Colonic mucosa (tissue), 4 donors: Measurements from ENCODE around the gene TTC38. TPM values are rescaled to one million over a fixed set of nuclear protein-coding genes. Genes with fewer than 3 reads are reported as not detected.

ENCODE experiments used
- DNase-seq: peaks from one replicate; pipeline ENCODE4 v3.0.0-alpha.2; 2020
- H3K27ac ChIP-seq: fragments of 200-600 bp; one replicate; pipeline ENCODE4 v1.8.0; 2021
- H3K27me3 ChIP-seq: fragments of 200-600 bp; one replicate; pipeline ENCODE4 v1.8.0; 2021
- H3K36me3 ChIP-seq: fragments of 200-600 bp; one replicate; pipeline ENCODE4 v1.8.0; 2021
- H3K4me1 ChIP-seq: fragments of 200-600 bp; one replicate; pipeline ENCODE4 v1.8.0; 2021; ENCODE audit warnings: mild to moderate bottlenecking
- H3K4me3 ChIP-seq: fragments of 200-600 bp; one replicate; pipeline ENCODE4 v1.8.0; 2021
- H3K9ac ChIP-seq, 2 donors: one replicate each; pipeline ENCODE4 v1.7.0; 2013; ENCODE audit warnings: control low read depth in 2 of 2, low read depth in 2 of 2, low read length in 2 of 2
- H3K9me3 ChIP-seq: fragments of 200-600 bp; one replicate; pipeline ENCODE4 v1.8.0; 2021
- intact Hi-C: fragments of 100-400 bp; cut with DNase I; formaldehyde crosslinking; loops from one replicate; pipeline ENCODE4 v1.14.1; 2022
- total RNA-seq, 2 donors: library from RNA; stranded (reverse); fragmentation: NEBNext Ultra II Directional in 1 of 2; extraction: Animal tissue kit (Norgen Biotek cat#: 25700) in 1 of 2; gene quantifications; one replicate each; pipeline ENCODE4 v1.2.1, GENCODE V29; 2021
- TF ChIP-seq, protein P1 (sequence below): fragments of 200-600 bp; IDR thresholded peaks from one replicate; pipeline ENCODE4 v1.8.0; 2022; ENCODE audit warnings: antibody characterized with exemption, mild to moderate bottlenecking
- donor health status: healthy.
- donor health status: DM: no; HTN: no; CAD: no.
- donor health status: DM: no; HTN: no; CAD: no.

The TTC38 gene
- total RNA-seq, 2 donors from 2014 or later = 124 to 149 TPM

DNA sequence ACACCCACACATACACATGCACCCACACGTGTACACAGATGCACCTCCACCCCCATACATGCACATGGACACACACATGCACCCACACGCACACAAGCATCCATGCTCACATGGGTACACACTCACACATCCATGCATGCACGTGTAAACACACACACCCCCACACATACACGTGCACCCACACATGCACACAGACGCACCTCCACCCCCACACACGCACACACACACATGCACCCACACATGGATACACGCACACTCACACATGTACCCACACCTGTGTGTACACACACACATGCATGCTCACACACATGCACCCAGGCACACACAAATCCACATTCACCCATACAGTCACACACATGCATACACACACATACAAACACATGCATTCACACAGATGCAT is 42.2 kb upstream of the TTC38 start:
- H3K4me1 ChIP-seq = no peaks in the 10 kb centered on the region
- H3K27me3 ChIP-seq = no peaks in the 10 kb centered on the region
- H3K36me3 ChIP-seq = peaks cover 15% of the 10 kb centered on the region
- no peak overlapping the region for H3K4me3 ChIP-seq
- no peak overlapping the region for H3K27ac ChIP-seq
- DNase-seq = no peak
- intact Hi-C loops = no loop called here
- no peak overlapping the region for H3K9ac ChIP-seq
- no peaks in the 10 kb centered on the region for H3K9me3 ChIP-seq
- TF ChIP-seq, protein P1, sequence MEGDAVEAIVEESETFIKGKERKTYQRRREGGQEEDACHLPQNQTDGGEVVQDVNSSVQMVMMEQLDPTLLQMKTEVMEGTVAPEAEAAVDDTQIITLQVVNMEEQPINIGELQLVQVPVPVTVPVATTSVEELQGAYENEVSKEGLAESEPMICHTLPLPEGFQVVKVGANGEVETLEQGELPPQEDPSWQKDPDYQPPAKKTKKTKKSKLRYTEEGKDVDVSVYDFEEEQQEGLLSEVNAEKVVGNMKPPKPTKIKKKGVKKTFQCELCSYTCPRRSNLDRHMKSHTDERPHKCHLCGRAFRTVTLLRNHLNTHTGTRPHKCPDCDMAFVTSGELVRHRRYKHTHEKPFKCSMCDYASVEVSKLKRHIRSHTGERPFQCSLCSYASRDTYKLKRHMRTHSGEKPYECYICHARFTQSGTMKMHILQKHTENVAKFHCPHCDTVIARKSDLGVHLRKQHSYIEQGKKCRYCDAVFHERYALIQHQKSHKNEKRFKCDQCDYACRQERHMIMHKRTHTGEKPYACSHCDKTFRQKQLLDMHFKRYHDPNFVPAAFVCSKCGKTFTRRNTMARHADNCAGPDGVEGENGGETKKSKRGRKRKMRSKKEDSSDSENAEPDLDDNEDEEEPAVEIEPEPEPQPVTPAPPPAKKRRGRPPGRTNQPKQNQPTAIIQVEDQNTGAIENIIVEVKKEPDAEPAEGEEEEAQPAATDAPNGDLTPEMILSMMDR = no peak

DNA sequence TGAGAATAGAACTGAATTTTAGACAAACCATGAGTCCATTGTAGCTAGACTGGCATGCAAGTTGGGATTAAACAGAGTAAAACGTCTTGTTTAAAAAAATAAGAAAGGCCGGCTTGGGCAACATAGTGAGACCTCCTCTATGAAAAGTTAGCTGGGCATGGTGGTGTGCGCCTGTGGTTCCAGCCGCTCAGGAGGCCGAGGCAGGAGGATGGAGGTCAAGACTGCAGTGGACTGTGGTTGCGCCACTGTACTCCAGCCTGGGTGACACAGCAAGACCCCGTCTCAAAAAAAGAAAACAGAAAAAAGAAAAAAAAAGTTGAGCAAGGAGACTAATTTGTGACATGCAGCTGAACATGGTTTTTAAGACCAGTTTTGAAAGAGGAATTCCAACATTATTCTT is 41.2 kb upstream of the TTC38 start:
- Histone ChIP-seq H3K27ac (no peak overlapping the region), H3K4me3 (no peak overlapping the region), H3K27me3 (no peaks in the 10 kb centered on the region), H3K9me3 (no peaks in the 10 kb centered on the region), H3K9ac (no peak overlapping the region), H3K4me1 (no peaks in the 10 kb centered on the region), H3K36me3 (peaks cover 7% of the 10 kb centered on the region)
- no peak for DNase-seq
- TF ChIP-seq, protein P1 = no peak
- intact Hi-C loops = no loop called here

DNA sequence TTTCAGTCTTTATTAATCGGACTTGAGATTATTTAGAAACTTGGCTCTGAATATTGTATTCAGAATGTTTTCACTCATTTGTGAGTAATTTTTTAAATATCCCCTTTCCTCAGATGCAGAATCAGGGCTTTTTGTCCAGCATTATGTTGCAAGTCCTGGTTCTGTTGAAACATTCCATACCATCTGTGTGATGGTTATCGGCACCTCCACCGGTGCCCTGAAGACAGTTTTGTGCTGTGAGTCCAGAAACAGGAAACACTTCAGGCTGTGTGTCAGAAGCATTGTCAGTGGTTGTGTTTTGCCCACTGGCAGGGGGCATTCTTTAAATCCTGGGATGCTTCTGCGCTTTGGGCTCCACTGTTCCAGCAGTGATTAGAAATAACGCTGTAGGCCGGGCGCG is 38.1 kb upstream of the TTC38 start:
- intact Hi-C loops = no loop called here
- no peak for DNase-seq
- TF ChIP-seq, protein P1 = no peak

GRCh38 chr22:46230262-46230901 is 37.4 kb upstream of the TTC38 start:
- no peaks in the 10 kb centered on the region for H3K36me3 ChIP-seq
- no peak for DNase-seq
- no peak overlapping the region for H3K4me3 ChIP-seq
- no peak overlapping the region for H3K9ac ChIP-seq
- H3K9me3 ChIP-seq = no peaks in the 10 kb centered on the region
- no peak overlapping the region for H3K27ac ChIP-seq
- TF ChIP-seq, protein P1 = no peak
- H3K4me1 ChIP-seq = no peaks in the 10 kb centered on the region
- H3K27me3 ChIP-seq = no peaks in the 10 kb centered on the region
- intact Hi-C loops = no loop called here

More for the DNA sequence above, 38.1 kb upstream of the TTC38 start:
- Histone ChIP-seq H3K36me3 (no peaks in the 10 kb centered on the region), H3K4me1 (no peaks in the 10 kb centered on the region), H3K9ac (no peak overlapping the region), H3K27me3 (no peaks in the 10 kb centered on the region), H3K9me3 (no peaks in the 10 kb centered on the region), H3K27ac (no peak overlapping the region), H3K4me3 (no peak overlapping the region)

DNA sequence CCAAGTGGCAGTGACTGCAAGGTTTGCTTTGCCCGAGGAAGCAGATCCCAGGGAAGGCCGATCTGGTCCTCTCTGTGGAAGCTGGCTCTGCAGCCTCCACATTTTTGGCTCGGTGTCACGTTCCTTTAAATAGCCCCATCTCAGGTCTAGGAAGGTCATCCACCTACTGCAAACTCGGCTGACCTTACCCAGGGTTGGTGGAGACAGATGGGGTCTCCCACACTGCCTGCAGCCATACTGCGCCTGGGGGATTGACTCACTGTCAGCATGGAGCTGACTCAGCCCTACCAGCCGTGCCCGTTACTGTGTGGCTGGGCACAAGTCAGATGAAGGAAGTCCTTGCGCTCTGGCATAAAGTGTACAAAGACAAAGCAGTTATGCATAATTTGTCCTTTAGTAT is 34.6 kb upstream of the TTC38 start:
- DNase-seq = no peak

More for the DNA sequence above, 34.6 kb upstream of the TTC38 start:
- H3K27me3 ChIP-seq = no peaks in the 10 kb centered on the region
- TF ChIP-seq, protein P1 = no peak
- peaks cover 4% of the 10 kb centered on the region for H3K36me3 ChIP-seq
- no peaks in the 10 kb centered on the region for H3K9me3 ChIP-seq
- no peaks in the 10 kb centered on the region for H3K4me1 ChIP-seq
- no peak overlapping the region for H3K27ac ChIP-seq
- H3K4me3 ChIP-seq = no peak overlapping the region
- intact Hi-C loops = no loop called here
- no peak overlapping the region for H3K9ac ChIP-seq
